Panc1 (cell line): ENCODE results near the gene MTR. TPM values are rescaled to one million over a fixed set of nuclear protein-coding genes. Genes with fewer than 3 reads are reported as not detected.

Experiments used
- ATAC-seq: fragments of 200-7000 bp; cut with Tn5 transposase; 2 replicates; pipeline ENCODE4 v1.9.1; 2020; ENCODE audit warnings: mild to moderate bottlenecking, moderate library complexity
- BruUV-seq: library from RNA; stranded (reverse); fragments of 400-500 nt; replicated peaks from 2 replicates; lab custom pipeline; 2021; lab: Mats Ljungman, UMichigan
- CTCF ChIA-PET: fragments of 300-600 bp; sonication (Branson Sonifier 250); formaldehyde crosslinking; loops from one replicate; lab custom pipeline; 2022; ENCODE audit warnings: antibody characterized with exemption; lab: Charles Lee
- POLR2A ChIA-PET: fragments of 300-600 bp; sonication (Branson Sonifier 250); formaldehyde crosslinking; loops from one replicate; lab custom pipeline; 2022; ENCODE audit warnings: antibody characterized with exemption; lab: Charles Lee
- DNase-seq: peaks from one replicate; pipeline ENCODE4 v3.0.0-alpha.2; 2010; ENCODE audit warnings: low read depth, low spot score
- H3K27ac ChIP-seq: 2 replicates; pipeline ENCODE4 v1.5.1; 2011; ENCODE audit warnings: mild to moderate bottlenecking, low read length, inconsistent platforms
- H3K27me3 ChIP-seq: fragments of 200-500 bp; sonication (Bioruptor generic); 2 replicates; pipeline ENCODE4 v1.6.0; 2014; ENCODE audit warnings: low read length, inconsistent platforms; ENCODE audit not compliant: control insufficient read depth, insufficient read depth
- H3K36me3 ChIP-seq: fragments of 200-500 bp; sonication (Bioruptor generic); 2 replicates; pipeline ENCODE4 v1.5.1; 2014; ENCODE audit warnings: inconsistent platforms, mild to moderate bottlenecking, low read length, moderate library complexity; ENCODE audit not compliant: control insufficient read depth, insufficient read depth
- H3K4me1 ChIP-seq: 2 replicates; pipeline ENCODE4 v1.5.1; 2011; ENCODE audit warnings: inconsistent platforms, mild to moderate bottlenecking, low read length, moderate library complexity; ENCODE audit not compliant: control insufficient read depth, insufficient read depth
- H3K4me3 ChIP-seq, 2 experiments: 2 replicates each; pipeline ENCODE4 v1.5.1; 2011 to 2012; ENCODE audit warnings: low read depth in 2 of 2, low read length in 2 of 2, mild to moderate bottlenecking in 2 of 2, inconsistent platforms in 1 of 2, moderate library complexity in 1 of 2
- H3K9me3 ChIP-seq: fragments of 200-500 bp; sonication (Bioruptor generic); 2 replicates; pipeline ENCODE4 v1.5.1; 2014; ENCODE audit warnings: low read depth, mild to moderate bottlenecking, inconsistent platforms, low read length, moderate library complexity; ENCODE audit not compliant: control insufficient read depth, insufficient read depth
- CTCF ChIP-seq: fragments of 450-650 bp; IDR thresholded peaks from 2 replicates; pipeline ENCODE4 v1.5.1; 2017; ENCODE audit warnings: mild to moderate bottlenecking
- POLR2AphosphoS5 ChIP-seq: IDR thresholded peaks from 2 replicates; pipeline ENCODE4 v1.6.1; 2012; ENCODE audit warnings: mild to moderate bottlenecking, low read depth, low read length, moderate library complexity
- REST ChIP-seq, 2 experiments: IDR thresholded peaks; 2 replicates each; pipeline ENCODE4 v1.6.1; 2011 to 2012; ENCODE audit warnings: low read depth in 2 of 2, control low read depth in 1 of 2, low read length in 1 of 2, mild to moderate bottlenecking in 1 of 2, moderate library complexity in 1 of 2; ENCODE audit not compliant: insufficient read depth in 1 of 2
- SIN3A ChIP-seq: IDR thresholded peaks from 2 replicates; pipeline ENCODE4 v1.6.1; 2012; ENCODE audit warnings: low read depth, mild to moderate bottlenecking, low read length, moderate library complexity, borderline replicate concordance; ENCODE audit not compliant: insufficient read depth
- TCF7L2 ChIP-seq: IDR thresholded peaks from 2 replicates; pipeline ENCODE4 v1.6.1; 2011; ENCODE audit warnings: mild to moderate bottlenecking, low read depth, low read length, inconsistent platforms
- in situ Hi-C: cut with HindIII; loops from 2 replicates; pipeline ENCODE4 v1.10.0; 2016; ENCODE audit warnings: low sequenced_read_pairs, low pct_unique_long_range_greater_than_20kb
- intact Hi-C: fragments of 100-400 bp; cut with micrococcal nuclease; formaldehyde crosslinking; loops from one replicate; pipeline ENCODE4 v1.10.0; 2022; ENCODE audit not compliant: unreplicated experiment
- total RNA-seq: library from RNA; stranded (reverse); gene quantifications from one replicate; pipeline ENCODE4 v1.2.1, GENCODE V29; 2021; ENCODE audit not compliant: unreplicated experiment

Gene MTR
- total RNA-seq, 1 experiment from 2014 or later = 33.7 TPM

- peaks cover 5% of the 10 kb centered on the region for H3K36me3 ChIP-seq
- TF ChIP-seq CTCF (peak; percentile 95), SIN3A (no peak)
- H3K4me1 ChIP-seq = no peaks in the 10 kb centered on the region
- no peaks in the 10 kb centered on the region for H3K27me3 ChIP-seq
- H3K27ac ChIP-seq = no peak overlapping the region
- BruUV-seq = no TSS peak
- DNase-seq (peak; percentile 64), ATAC-seq (peak; percentile 96)
- in situ Hi-C loops (no loop called here), intact Hi-C loops (loop anchor here (1.0 to 2.0 kb wide), 2 partner anchors 116 to 260 kb away; no protein-coding TSS in a partner anchor)
- ChIA-PET POLR2A (no interaction called here), CTCF (no interaction called here)
- H3K9me3 ChIP-seq = no peaks in the 10 kb centered on the region
- H3K4me3 ChIP-seq = no peak overlapping the region
These were observed 73.8 kb downstream of the MTR start for GRCh38 chr1:236868625-236869467.

GRCh38 chr1:236869911-236870310, 74.8 kb downstream of the MTR start:
- Histone ChIP-seq H3K4me3 (no peak overlapping the region), H3K9me3 (no peaks in the 10 kb centered on the region), H3K27ac (no peak overlapping the region), H3K36me3 (peaks cover 5% of the 10 kb centered on the region), H3K27me3 (no peaks in the 10 kb centered on the region), H3K4me1 (no peaks in the 10 kb centered on the region)
- ChIA-PET POLR2A (no interaction called here), CTCF (no interaction called here)
- BruUV-seq = no TSS peak
- ATAC-seq = no peak
- TF ChIP-seq CTCF (no peak), SIN3A (no peak), REST (IDR thresholded peaks at IDR 0.05; ENCODE audit: insufficient read depth in 1 of 2, low read depth in 2 of 2, low read length in 1 of 2) (no peak), POLR2AphosphoS5 (no peak), TCF7L2 (no peak)
- DNase-seq = no peak
- in situ Hi-C loops (no loop called here), intact Hi-C loops (loop anchor here (2.0 kb wide), 1 partner anchor 117 kb away; no protein-coding TSS in a partner anchor)
